ENCODE data around the gene INPP4A.

DNA sequence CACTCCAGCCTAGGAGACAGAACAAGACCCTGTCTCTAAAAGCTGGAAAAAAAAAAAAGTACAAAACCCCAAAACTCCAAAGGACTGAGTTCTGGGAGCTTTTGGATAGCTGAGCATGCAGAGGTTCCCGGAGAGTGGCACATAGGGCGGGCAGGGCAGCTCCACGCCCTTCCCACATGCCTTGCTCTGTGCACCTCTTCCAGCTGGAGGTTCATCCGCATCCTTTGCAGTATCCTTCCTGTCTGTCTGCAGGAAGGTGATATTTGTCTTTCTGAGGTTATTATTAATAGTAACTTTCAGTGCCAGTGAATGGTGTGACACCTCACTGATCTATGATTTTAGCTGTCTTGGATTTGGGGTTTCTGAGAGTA is 70.2 kb downstream of the INPP4A start:
- TF ChIP-seq ZFP30 (CRISPR knock-in tag; IDR thresholded peaks at IDR 0.05) = no peak
- TF ChIP-seq ZNF70 (CRISPR knock-in tag; IDR thresholded peaks at IDR 0.05) = no peak
- TF ChIP-seq, protein P1, sequence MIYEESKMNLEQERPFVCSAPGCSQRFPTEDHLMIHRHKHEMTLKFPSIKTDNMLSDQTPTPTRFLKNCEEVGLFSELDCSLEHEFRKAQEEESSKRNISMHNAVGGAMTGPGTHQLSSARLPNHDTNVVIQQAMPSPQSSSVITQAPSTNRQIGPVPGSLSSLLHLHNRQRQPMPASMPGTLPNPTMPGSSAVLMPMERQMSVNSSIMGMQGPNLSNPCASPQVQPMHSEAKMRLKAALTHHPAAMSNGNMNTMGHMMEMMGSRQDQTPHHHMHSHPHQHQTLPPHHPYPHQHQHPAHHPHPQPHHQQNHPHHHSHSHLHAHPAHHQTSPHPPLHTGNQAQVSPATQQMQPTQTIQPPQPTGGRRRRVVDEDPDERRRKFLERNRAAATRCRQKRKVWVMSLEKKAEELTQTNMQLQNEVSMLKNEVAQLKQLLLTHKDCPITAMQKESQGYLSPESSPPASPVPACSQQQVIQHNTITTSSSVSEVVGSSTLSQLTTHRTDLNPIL (CRISPR knock-in tag; IDR thresholded peaks at IDR 0.05; ENCODE audit: low read depth) = no peak
- no peak for TF ChIP-seq CSDC2 (CRISPR knock-in tag; IDR thresholded peaks at IDR 0.05)
- TF ChIP-seq ARNTL (CRISPR knock-in tag; IDR thresholded peaks at IDR 0.05; ENCODE audit: borderline replicate concordance, low read depth) = no peak
- no peak for TF ChIP-seq OSR1 (CRISPR knock-in tag; IDR thresholded peaks at IDR 0.05)
- no peak for TF ChIP-seq BACH2 (CRISPR knock-in tag; IDR thresholded peaks at IDR 0.05; ENCODE audit: borderline replicate concordance)
- no peak for TF ChIP-seq ESRRG (CRISPR knock-in tag; IDR thresholded peaks at IDR 0.05)
- TF ChIP-seq ISL1 (CRISPR knock-in tag; IDR thresholded peaks at IDR 0.05) = no peak
- TF ChIP-seq ZFP3 (CRISPR knock-in tag; IDR thresholded peaks at IDR 0.05) = no peak
- no peak for TF ChIP-seq SNAI2 (CRISPR knock-in tag; IDR thresholded peaks at IDR 0.05)
- no peak for TF ChIP-seq ZNF8 (CRISPR knock-in tag; IDR thresholded peaks at IDR 0.05)
- TF ChIP-seq, protein P2, sequence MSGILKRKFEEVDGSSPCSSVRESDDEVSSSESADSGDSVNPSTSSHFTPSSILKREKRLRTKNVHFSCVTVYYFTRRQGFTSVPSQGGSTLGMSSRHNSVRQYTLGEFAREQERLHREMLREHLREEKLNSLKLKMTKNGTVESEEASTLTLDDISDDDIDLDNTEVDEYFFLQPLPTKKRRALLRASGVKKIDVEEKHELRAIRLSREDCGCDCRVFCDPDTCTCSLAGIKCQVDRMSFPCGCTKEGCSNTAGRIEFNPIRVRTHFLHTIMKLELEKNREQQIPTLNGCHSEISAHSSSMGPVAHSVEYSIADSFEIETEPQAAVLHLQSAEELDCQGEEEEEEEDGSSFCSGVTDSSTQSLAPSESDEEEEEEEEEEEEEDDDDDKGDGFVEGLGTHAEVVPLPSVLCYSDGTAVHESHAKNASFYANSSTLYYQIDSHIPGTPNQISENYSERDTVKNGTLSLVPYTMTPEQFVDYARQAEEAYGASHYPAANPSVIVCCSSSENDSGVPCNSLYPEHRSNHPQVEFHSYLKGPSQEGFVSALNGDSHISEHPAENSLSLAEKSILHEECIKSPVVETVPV (CRISPR knock-in tag; IDR thresholded peaks at IDR 0.05) = no peak

Measured in SK-N-SH treated with all-trans-retinoic acid at 6 μM for 48 hours (cell line).